ENCODE results near the gene VSTM4. TPM values are rescaled to one million over a fixed set of nuclear protein-coding genes. Genes with fewer than 3 reads are reported as not detected.

VSTM4 gene
- total RNA-seq, 1 experiment from 2014 or later, result 0.72 TPM

DNA sequence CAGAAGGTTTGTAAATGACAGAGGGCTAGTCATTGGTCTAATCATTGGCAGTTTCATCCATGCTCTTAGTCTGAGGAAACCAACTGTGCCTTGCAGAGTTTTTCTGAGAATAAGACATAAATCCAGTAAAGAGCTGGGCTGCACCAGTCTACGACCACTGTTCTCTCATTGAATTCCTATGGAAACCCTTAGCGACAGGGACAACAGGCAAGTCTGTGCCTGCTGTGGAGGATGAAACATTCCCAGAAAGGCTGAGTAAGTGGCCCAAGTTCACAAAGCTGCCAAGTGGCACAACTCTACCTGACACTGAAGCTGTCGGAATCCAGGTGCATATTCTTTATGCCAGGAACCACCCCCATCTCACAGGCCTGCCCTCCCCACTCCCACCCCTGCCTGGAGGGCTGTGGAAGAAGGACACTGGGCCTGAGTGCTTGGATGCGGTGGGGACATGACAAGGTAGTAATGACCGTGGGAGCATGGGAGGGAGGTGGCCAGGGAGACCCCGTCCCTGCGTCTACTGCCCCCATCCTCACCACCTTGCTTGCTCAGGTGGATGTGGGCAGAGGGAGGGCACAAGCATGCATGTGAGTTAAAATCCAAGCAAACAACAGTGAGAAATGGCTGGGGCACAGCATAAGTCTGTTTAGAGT lies 58.0 kb downstream of the VSTM4 start:
- Mint-ChIP-seq H3K27me3 (ENCODE audit: low read depth) (no peaks in the 10 kb centered on the region; the same call in none of the 2 replicates), H3K36me3 (peaks cover 16% of the 10 kb centered on the region), H3K9me3 (peaks cover 32% of the 10 kb centered on the region), H3K4me1 (no peaks in the 10 kb centered on the region), H3K4me3 (no peak overlapping the region), H3K27ac (no peak overlapping the region)
- no peak for TF ChIP-seq MXD4 (CRISPR knock-in tag; IDR thresholded peaks at IDR 0.05; ENCODE audit: borderline replicate concordance)
- no peak for TF ChIP-seq ZNF219 (CRISPR knock-in tag; IDR thresholded peaks at IDR 0.05; ENCODE audit: borderline replicate concordance)
- TF ChIP-seq RELA (CRISPR knock-in tag; IDR thresholded peaks at IDR 0.05; ENCODE audit: borderline replicate concordance), result no peak
- no peak for TF ChIP-seq ETV6 (CRISPR knock-in tag; IDR thresholded peaks at IDR 0.05)
- no peak for TF ChIP-seq ZBTB43 (CRISPR knock-in tag; IDR thresholded peaks at IDR 0.05)
- TF ChIP-seq, protein P1, sequence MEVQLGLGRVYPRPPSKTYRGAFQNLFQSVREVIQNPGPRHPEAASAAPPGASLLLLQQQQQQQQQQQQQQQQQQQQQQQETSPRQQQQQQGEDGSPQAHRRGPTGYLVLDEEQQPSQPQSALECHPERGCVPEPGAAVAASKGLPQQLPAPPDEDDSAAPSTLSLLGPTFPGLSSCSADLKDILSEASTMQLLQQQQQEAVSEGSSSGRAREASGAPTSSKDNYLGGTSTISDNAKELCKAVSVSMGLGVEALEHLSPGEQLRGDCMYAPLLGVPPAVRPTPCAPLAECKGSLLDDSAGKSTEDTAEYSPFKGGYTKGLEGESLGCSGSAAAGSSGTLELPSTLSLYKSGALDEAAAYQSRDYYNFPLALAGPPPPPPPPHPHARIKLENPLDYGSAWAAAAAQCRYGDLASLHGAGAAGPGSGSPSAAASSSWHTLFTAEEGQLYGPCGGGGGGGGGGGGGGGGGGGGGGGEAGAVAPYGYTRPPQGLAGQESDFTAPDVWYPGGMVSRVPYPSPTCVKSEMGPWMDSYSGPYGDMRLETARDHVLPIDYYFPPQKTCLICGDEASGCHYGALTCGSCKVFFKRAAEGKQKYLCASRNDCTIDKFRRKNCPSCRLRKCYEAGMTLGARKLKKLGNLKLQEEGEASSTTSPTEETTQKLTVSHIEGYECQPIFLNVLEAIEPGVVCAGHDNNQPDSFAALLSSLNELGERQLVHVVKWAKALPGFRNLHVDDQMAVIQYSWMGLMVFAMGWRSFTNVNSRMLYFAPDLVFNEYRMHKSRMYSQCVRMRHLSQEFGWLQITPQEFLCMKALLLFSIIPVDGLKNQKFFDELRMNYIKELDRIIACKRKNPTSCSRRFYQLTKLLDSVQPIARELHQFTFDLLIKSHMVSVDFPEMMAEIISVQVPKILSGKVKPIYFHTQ (CRISPR knock-in tag; IDR thresholded peaks at IDR 0.05), result no peak
- TF ChIP-seq GRHL2 (CRISPR knock-in tag; IDR thresholded peaks at IDR 0.05; ENCODE audit: insufficient replicate concordance, severe bottlenecking), result no peak
- no peak for TF ChIP-seq ATF2 (CRISPR knock-in tag; IDR thresholded peaks at IDR 0.05; ENCODE audit: borderline replicate concordance, low read depth)
- no peak for TF ChIP-seq ZSCAN18 (CRISPR knock-in tag; IDR thresholded peaks at IDR 0.05)
- no peak for TF ChIP-seq FOXK1 (CRISPR knock-in tag; IDR thresholded peaks at IDR 0.05)
- TF ChIP-seq SMAD3 (CRISPR knock-in tag; IDR thresholded peaks at IDR 0.05; ENCODE audit: borderline replicate concordance), result no peak
- ATAC-seq (no peak), DNase-seq (ENCODE audit: low spot score) (no peak)
- ChIA-PET POLR2A (no interaction called here), CTCF (interaction anchor here (1.3 kb wide), 1 partner anchor 104 kb away, joined by 3 read pairs; no protein-coding TSS in a partner anchor)

DNA sequence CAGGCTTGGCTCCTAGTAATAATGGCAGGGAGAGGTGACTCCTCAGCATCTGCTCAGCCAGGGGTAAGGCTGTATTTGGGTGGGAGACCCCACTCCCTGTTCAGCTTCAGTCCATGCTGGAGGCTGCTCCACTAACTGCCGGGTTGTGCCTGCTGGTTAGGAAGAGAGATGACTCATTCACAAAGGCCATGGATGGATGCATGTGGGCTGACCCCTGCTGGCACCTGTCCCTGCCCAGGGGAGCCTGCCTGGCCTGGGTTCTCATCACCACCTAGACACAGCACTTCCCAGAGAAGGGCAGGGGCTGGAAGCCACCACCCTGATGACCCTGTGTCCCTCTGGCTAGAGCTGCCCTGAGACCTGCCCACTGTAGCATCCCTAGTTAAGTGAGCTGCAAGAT lies 59.0 kb downstream of the VSTM4 start:
- H3K27ac Mint-ChIP-seq, result no peak overlapping the region
- peaks cover 7% of the 10 kb centered on the region for H3K36me3 Mint-ChIP-seq
- POLR2A ChIA-PET, result no interaction called here
- H3K4me1 Mint-ChIP-seq, result no peaks in the 10 kb centered on the region
- CTCF ChIA-PET, result interaction anchor here (1.3 kb wide), 1 partner anchor 105 kb away, joined by 3 read pairs; no protein-coding TSS in a partner anchor
- H3K27me3 Mint-ChIP-seq (ENCODE audit: low read depth), result no peaks in the 10 kb centered on the region; the same call in 1 of the 2 replicates
- H3K9me3 Mint-ChIP-seq, result peaks cover 22% of the 10 kb centered on the region
- no peak for ATAC-seq
- DNase-seq (ENCODE audit: low spot score), result no peak
- H3K4me3 Mint-ChIP-seq, result no peak overlapping the region
- TF ChIP-seq, protein P2, sequence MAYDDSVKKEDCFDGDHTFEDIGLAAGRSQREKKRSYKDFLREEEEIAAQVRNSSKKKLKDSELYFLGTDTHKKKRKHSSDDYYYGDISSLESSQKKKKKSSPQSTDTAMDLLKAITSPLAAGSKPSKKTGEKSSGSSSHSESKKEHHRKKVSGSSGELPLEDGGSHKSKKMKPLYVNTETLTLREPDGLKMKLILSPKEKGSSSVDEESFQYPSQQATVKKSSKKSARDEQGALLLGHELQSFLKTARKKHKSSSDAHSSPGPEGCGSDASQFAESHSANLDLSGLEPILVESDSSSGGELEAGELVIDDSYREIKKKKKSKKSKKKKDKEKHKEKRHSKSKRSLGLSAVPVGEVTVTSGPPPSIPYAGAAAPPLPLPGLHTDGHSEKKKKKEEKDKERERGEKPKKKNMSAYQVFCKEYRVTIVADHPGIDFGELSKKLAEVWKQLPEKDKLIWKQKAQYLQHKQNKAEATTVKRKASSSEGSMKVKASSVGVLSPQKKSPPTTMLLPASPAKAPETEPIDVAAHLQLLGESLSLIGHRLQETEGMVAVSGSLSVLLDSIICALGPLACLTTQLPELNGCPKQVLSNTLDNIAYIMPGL (CRISPR knock-in tag; IDR thresholded peaks at IDR 0.05), result no peak
- TF ChIP-seq, protein P3, sequence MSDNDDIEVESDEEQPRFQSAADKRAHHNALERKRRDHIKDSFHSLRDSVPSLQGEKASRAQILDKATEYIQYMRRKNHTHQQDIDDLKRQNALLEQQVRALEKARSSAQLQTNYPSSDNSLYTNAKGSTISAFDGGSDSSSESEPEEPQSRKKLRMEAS (CRISPR knock-in tag; IDR thresholded peaks at IDR 0.05), result no peak
- TF ChIP-seq ZNF396 (CRISPR knock-in tag; IDR thresholded peaks at IDR 0.05; ENCODE audit: borderline replicate concordance) (no peak), ZBTB43 (CRISPR knock-in tag; IDR thresholded peaks at IDR 0.05) (no peak), IRF2 (CRISPR knock-in tag; IDR thresholded peaks at IDR 0.05; ENCODE audit: borderline replicate concordance, low read depth) (no peak), SMAD4 (CRISPR knock-in tag; IDR thresholded peaks at IDR 0.05) (no peak), ZNF281 (CRISPR knock-in tag; IDR thresholded peaks at IDR 0.05) (no peak), SP1 (CRISPR knock-in tag; conservative IDR thresholded peaks at IDR 0.05) (no peak)

Data from WTC11 (cell line).